IMR-90 (cell line): Measurements from ENCODE around the gene ADGRV1. TPM values are rescaled to one million over a fixed set of nuclear protein-coding genes. Genes with fewer than 3 reads are reported as not detected.

Experiments used
- ATAC-seq: fragments of 200-7000 bp; cut with Tn5 transposase; 2 replicates; pipeline ENCODE4 v1.9.1; 2020; ENCODE audit warnings: low read depth, mild to moderate bottlenecking, moderate library complexity
- BruUV-seq: library from RNA; stranded (reverse); fragments of 400-500 nt; replicated peaks from 2 replicates; lab custom pipeline; 2021; lab: Mats Ljungman, UMichigan
- CTCF ChIA-PET: fragments of 300-600 bp; formaldehyde crosslinking; extraction: SDS; loops from one replicate; lab custom pipeline; 2021; ENCODE audit warnings: antibody characterized with exemption; lab: Yijun Ruan, JAX
- POLR2A ChIA-PET: fragments of 300-600 bp; sonication (Branson Sonifier 250); formaldehyde crosslinking; loops from one replicate; lab custom pipeline; 2022; ENCODE audit warnings: antibody characterized with exemption; ENCODE audit not compliant: unreplicated experiment; lab: Charles Lee
- DNase-seq: peaks from one replicate; pipeline ENCODE4 v3.0.0; 2013
- H2AFZ ChIP-seq: replicated peaks from 2 replicates; pipeline ENCODE3; 2013; ENCODE audit warnings: low read length, mild to moderate bottlenecking; ENCODE audit not compliant: poor library complexity
- H2AK5ac ChIP-seq: 2 replicates; pipeline ENCODE4 v1.6.1; 2013; ENCODE audit warnings: low read depth, low read length, inconsistent platforms
- H2AK9ac ChIP-seq: replicated peaks from 2 replicates; pipeline ENCODE3; 2013; ENCODE audit warnings: mild to moderate bottlenecking, low read depth, low read length, moderate library complexity; ENCODE audit not compliant: poor library complexity
- H2BK120ac ChIP-seq: 2 replicates; pipeline ENCODE4 v1.6.1; 2013; ENCODE audit warnings: low read depth, low read length, inconsistent platforms
- H2BK15ac ChIP-seq: 3 replicates; pipeline ENCODE4 v1.6.1; 2013; ENCODE audit warnings: low read depth, low read length, inconsistent platforms
- H2BK20ac ChIP-seq: 2 replicates; pipeline ENCODE4 v1.6.1; 2013; ENCODE audit warnings: low read depth, mild to moderate bottlenecking, inconsistent platforms, low read length, moderate library complexity
- H2BK5ac ChIP-seq: 2 replicates; pipeline ENCODE4 v1.6.1; 2013; ENCODE audit warnings: mild to moderate bottlenecking, low read depth, low read length, inconsistent platforms; ENCODE audit not compliant: poor library complexity, severe bottlenecking
- H3K14ac ChIP-seq: replicated peaks from 2 replicates; pipeline ENCODE4 v1.6.1; 2013; ENCODE audit warnings: low read depth, low read length, inconsistent platforms
- H3K18ac ChIP-seq: 2 replicates; pipeline ENCODE4 v1.6.1; 2013; ENCODE audit warnings: low read depth, low read length, control low read depth
- H3K23ac ChIP-seq: 2 replicates; pipeline ENCODE4 v1.6.1; 2013; ENCODE audit warnings: low read depth, low read length, inconsistent platforms
- H3K27ac ChIP-seq: 2 replicates; pipeline ENCODE4 v1.5.1; 2013; ENCODE audit warnings: mild to moderate bottlenecking, control low read depth, low read length; ENCODE audit not compliant: insufficient read depth
- H3K27me3 ChIP-seq: 2 replicates; pipeline ENCODE4 v1.6.1; 2013; ENCODE audit warnings: low read length; ENCODE audit not compliant: control insufficient read depth, insufficient read depth
- H3K36me3 ChIP-seq: 2 replicates; pipeline ENCODE4 v1.6.1; 2013; ENCODE audit warnings: low read length, mixed read lengths; ENCODE audit not compliant: control insufficient read depth, insufficient read depth
- H3K4ac ChIP-seq: 2 replicates; pipeline ENCODE4 v1.6.1; 2013; ENCODE audit warnings: low read depth, low read length, inconsistent platforms
- H3K4me1 ChIP-seq: 2 replicates; pipeline ENCODE4 v1.6.1; 2013; ENCODE audit warnings: low read length, mixed read lengths; ENCODE audit not compliant: control insufficient read depth, insufficient read depth
- H3K4me2 ChIP-seq: 2 replicates; pipeline ENCODE4 v1.6.1; 2013; ENCODE audit warnings: low read depth, mild to moderate bottlenecking, control low read depth, low read length, moderate library complexity
- H3K4me3 ChIP-seq: 2 replicates; pipeline ENCODE4 v1.5.1; 2013; ENCODE audit warnings: low read depth, mild to moderate bottlenecking, control low read depth, low read length, moderate library complexity; ENCODE audit not compliant: insufficient read depth
- H3K56ac ChIP-seq: 2 replicates; pipeline ENCODE4 v1.6.1; 2013; ENCODE audit warnings: low read length, inconsistent platforms; ENCODE audit not compliant: insufficient read depth; ENCODE audit errors: extremely low read depth
- H3K79me1 ChIP-seq, 2 experiments: 2 replicates each; pipeline ENCODE4 v1.6.1; 2013; ENCODE audit warnings: low read length in 2 of 2, inconsistent platforms in 1 of 2, low read depth in 1 of 2
- H3K9ac ChIP-seq: 2 replicates; pipeline ENCODE4 v1.6.1; 2013; ENCODE audit warnings: low read depth, low read length, control low read depth
- H3K9me1 ChIP-seq: 2 replicates; pipeline ENCODE4 v1.6.1; 2013; ENCODE audit warnings: low read length, inconsistent platforms; ENCODE audit not compliant: insufficient read depth
- H3K9me3 ChIP-seq: 2 replicates; pipeline ENCODE4 v1.6.1; 2013; ENCODE audit warnings: low read length; ENCODE audit not compliant: control insufficient read depth, insufficient read depth
- H4K20me1 ChIP-seq: 2 replicates; pipeline ENCODE4 v1.6.1; 2013; ENCODE audit warnings: low read length, inconsistent platforms; ENCODE audit not compliant: insufficient read depth
- H4K5ac ChIP-seq: 2 replicates; pipeline ENCODE4 v1.6.1; 2013; ENCODE audit warnings: mild to moderate bottlenecking, low read depth, low read length, control low read depth
- H4K8ac ChIP-seq, 2 experiments: 2 replicates each; pipeline ENCODE4 v1.6.1; 2013; ENCODE audit warnings: low read depth in 2 of 2, low read length in 2 of 2, control low read depth in 1 of 2, inconsistent platforms in 1 of 2
- H4K91ac ChIP-seq: 2 replicates; pipeline ENCODE4 v1.6.1; 2013; ENCODE audit warnings: low read depth, low read length, inconsistent platforms; ENCODE audit not compliant: insufficient read depth
- CTCF ChIP-seq: conservative IDR thresholded peaks from 2 replicates; pipeline ENCODE4 v1.5.1; 2012; ENCODE audit warnings: mild to moderate bottlenecking, low read depth, low read length, improper control_type of control experiment
- NFE2L2 ChIP-seq: fragments of 150-350 bp; IDR thresholded peaks from 2 replicates; pipeline ENCODE4 v1.6.1; 2016; ENCODE audit warnings: low read depth, mild to moderate bottlenecking, low read length
- WGBS, 2 experiments: methylation state at CpG; one replicate each; pipeline versions ENCODE4 v1.1.5 to v1.1.7; 2013; ENCODE audit warnings: missing lambda C conversion rate in 2 of 2; ENCODE audit not compliant: insufficient read length in 1 of 2; ENCODE audit errors: extremely low coverage in 2 of 2; 5-methylcytosine and 5-hydroxymethylcytosine counted together
- dilution Hi-C: fragments of 300-500 bp; cut with HindIII; formaldehyde crosslinking; loops from one replicate; pipeline ENCODE4 v1.14.3; 2018; ENCODE audit warnings: low sequenced_read_pairs; ENCODE audit not compliant: unreplicated experiment
- in situ Hi-C: fragments of 300-500 bp; cut with MboI; formaldehyde crosslinking; loops from 3 replicates; pipeline ENCODE4 v1.14.3; 2019; ENCODE audit warnings: low sequenced_read_pairs, inconsistent platforms, mixed read lengths
- intact Hi-C: fragments of 100-400 bp; cut with micrococcal nuclease; formaldehyde crosslinking; loops from 2 replicates; pipeline ENCODE4 v1.10.0; 2022
- polyA plus RNA-seq, 3 experiments: library from polyadenylated mRNA; depleted of rRNA; stranded (reverse); fragments of >200 nt; gene quantifications; 2 replicates each; pipeline ENCODE4 v1.2.3, GENCODE V29; 2012; ENCODE audit warnings: low replicate concordance in 1 of 3
- total RNA-seq: library from RNA; depleted of rRNA; stranded (reverse); fragments of >200 nt; gene quantifications from 2 replicates; pipeline ENCODE4 v1.2.3, GENCODE V29; 2012

Gene ADGRV1
- total and polyA plus RNA-seq, 2 of the 4 experiments (the other 2 are of a cell fraction), result under 0.01 TPM; not detected in 1

DNA sequence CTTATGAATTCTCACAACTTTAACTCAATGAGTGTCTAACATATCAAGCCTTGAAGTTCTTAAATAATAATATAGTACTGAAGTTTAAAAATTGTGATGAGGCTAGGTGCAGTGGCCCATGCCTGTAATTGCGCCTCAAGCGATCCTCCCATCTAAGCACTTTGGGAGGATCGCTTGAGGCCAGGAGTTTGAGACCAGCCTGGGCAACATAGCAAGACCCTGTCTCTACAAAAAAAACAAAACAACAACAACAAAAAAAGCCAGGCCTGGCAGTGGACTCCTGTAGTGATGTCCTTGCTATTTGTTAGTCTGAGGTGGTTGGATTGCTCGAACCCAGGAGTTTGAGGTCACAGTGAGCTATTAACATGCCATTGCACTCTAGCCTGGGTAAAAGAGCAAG, 98.4 kb downstream of the ADGRV1 start:
- Histone ChIP-seq H2BK120ac (no peak overlapping the region), H2BK5ac (no peak overlapping the region), H2BK20ac (no peak overlapping the region), H3K23ac (no peak overlapping the region), H2AK5ac (no peak overlapping the region), H3K18ac (no peak overlapping the region), H2AFZ (no peak overlapping the region), H4K20me1 (no peaks in the 10 kb centered on the region), H3K4me2 (no peak overlapping the region), H3K4me3 (no peak overlapping the region), H3K9me1 (no peaks in the 10 kb centered on the region), H4K8ac (no peak overlapping the region), H3K36me3 (no peaks in the 10 kb centered on the region), H2BK15ac (no peak overlapping the region), H3K79me1 (no peaks in the 10 kb centered on the region), H3K56ac (no peak overlapping the region), H3K4me1 (no peaks in the 10 kb centered on the region), H3K14ac (no peak overlapping the region), H4K5ac (no peak overlapping the region), H4K91ac (no peak overlapping the region), H3K27ac (no peak overlapping the region), H2AK9ac (no peak overlapping the region), H3K4ac (no peak overlapping the region), H3K9ac (no peak overlapping the region), H3K27me3 (no peaks in the 10 kb centered on the region), H3K9me3 (no peaks in the 10 kb centered on the region)
- TF ChIP-seq NFE2L2 (no peak), CTCF (no peak)
- CTCF ChIA-PET, result no interaction called here
- intact Hi-C loops (no loop called here), in situ Hi-C loops (no loop called here), dilution Hi-C loops (no loop called here)
- BruUV-seq, result no TSS peak
- POLR2A ChIA-PET, result no interaction called here
- DNase-seq, result no peak
- ATAC-seq, result no peak
- WGBS, 2 experiments, result no CpG with 5 or more reads among the region's 4 CpGs
